Stimulated activated CD4-positive, alpha-beta T cell treated with anti-CD3 and anti-CD28 coated beads, Interleukin-15, amount 100 ng/mL, for 48 hours (primary cell): ENCODE results near the gene METRNL.

Experiments used
- DNase-seq, 2 donors: peaks; one replicate each; pipeline ENCODE4 v3.0.0-alpha.2; 2020; ENCODE audit warnings: low read depth in 2 of 2

Gene METRNL

GRCh38 chr17:83067071-83067717, 12.2 kb upstream of the METRNL start:
- DNase-seq: no peak

DNA sequence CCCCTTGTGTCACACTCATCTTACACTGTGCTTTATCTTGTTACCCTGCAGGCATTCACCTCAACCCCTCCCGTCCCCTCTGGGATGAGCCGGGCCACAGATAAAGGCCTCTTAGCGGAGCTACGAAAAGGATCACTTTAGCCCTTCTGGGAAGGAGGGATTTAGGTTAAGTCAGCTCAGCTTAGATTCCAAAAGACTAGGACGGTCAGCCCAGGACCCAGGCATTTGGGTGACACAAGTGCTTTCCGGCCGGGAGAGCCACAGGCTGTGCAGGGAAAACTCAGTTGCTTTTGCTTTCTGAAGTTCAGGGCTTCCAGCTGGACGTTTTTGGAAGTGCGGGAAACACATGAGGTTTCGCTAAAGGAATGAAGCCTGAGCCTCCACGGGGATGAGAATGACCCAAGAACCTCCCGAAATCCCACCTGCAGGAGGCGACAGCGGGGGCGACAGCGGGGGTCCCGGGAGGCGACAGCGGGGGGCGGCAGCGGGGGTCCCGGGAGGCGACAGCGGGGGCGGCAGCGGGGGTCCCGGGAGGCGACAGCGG, 11.6 kb upstream of the METRNL start:
- DNase-seq: no peak

DNA sequence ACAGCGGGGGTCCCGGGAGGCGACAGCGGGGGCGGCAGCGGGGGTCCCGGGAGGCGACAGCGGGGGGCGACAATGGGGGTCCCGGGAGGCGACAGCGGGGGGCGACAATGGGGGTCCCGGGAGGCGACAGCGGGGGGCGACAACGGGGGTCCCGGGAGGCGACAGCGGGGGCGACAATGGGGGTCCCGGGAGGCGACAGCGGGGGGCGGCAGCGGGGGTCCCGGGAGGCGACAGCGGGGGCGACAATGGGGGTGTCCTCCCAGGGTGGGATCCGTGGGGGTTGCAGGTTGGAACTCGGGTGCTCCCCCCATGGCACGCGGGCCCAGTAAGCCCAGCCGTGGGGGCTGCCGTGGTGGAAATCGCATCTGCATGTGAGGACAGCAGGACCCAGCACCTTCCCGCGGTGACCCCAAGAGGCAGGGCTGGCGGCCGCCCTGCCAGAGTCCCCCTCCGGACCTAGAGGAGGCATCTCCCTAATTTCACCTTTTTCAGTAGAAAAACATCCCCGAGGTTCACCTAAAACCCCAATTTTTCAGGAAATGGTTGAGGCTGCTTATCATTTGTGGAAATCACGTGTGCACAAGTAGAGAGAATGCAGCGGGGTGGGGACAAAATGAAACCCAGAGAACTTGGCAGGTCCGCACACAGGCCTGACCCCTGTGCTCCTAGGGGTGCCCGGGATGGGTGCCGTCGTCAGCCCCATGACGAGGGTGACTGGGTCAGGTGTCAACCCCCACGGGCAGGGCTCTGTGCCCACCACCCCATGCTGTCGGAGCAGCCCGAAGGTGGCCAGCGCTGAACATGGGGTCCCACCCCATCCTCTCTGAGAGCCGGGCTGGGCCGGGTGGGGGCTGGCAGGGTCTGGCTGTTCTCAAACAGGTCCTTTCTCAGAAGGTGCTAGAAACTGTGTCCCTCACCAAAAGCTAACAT, 10.5 kb upstream of the METRNL start:
- DNase-seq: no peak

DNA sequence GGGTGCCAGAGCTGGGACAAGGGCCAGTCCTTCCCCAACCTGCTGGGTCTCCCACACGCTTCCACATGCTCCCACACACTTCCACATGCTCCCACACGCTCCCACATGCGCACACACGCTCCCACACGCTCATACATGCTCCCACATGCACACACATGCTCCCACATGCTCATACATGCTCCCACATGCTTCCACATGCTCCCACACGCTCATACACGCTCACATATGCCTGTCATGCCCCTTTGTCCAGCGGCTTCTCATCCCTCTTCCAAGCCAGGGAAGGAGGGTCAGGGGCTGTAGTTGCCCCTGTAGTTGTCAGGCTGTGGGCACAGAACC, 9.9 kb upstream of the METRNL start:
- DNase-seq: no peak

DNA sequence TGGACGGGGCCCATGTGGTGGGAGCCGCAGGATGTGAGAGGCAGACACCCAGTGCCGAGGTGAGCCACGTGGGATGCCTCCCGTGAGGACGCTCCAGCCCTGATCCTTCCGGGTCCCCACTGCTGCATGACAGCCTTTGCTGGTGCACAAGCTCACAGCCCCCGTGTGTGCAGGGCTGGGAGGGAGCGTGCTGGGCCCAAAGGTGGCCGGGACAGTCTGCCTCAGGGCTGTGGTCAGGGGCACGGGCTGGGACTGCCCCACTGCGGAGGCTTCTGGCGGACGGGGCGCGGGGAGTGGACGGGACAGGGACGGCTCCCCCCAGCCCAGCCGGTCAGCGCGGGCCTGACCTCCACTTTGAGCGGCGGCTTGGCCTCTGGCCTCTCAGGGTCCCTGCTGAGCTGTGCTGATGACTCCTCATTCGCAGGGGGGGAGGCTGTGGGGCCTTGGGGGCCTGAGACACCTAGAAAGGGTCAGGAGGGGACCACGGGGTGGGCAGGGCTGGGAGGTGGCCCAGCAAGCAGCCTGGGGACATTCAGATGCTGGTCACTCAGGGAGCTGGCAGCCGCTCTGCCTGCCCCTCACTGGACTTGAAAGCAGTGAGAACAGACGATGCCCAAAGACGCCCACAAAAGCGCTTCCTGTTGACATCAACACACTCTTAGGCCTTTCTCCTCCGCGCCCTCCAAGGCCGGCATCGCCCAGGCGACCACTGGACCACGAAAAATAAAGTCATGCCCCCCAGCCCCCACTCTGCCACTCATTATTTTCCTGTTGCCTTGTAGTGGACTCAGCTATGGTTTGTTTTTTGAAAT, 9.3 kb upstream of the METRNL start:
- DNase-seq: no peak

GRCh38 chr17:83070800-83071341, 8.5 kb upstream of the METRNL start:
- DNase-seq: no peak

DNA sequence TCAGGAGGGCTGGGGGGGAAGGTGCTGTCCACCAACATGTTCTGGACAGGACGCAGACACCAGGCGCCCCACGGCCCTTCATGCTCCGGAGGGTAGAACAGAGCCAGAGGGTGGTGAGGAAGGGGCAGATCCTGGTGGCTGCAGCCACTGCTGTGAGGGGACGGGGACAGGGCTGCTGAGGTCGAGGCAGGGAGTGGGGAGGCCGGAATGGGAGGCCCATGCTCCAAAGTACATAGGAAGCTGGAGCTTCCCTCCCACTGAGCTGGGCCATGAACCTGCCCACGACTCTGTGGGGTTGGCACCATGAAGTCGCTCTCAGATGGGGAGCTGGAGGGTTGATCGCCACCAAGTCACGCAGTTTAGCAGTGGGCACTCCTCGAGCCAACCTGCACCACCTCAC, 8.0 kb upstream of the METRNL start:
- no peak for DNase-seq

- no peak for DNase-seq
Observed at GRCh38 chr17:83071966-83072562, 7.3 kb upstream of the METRNL start.

DNA sequence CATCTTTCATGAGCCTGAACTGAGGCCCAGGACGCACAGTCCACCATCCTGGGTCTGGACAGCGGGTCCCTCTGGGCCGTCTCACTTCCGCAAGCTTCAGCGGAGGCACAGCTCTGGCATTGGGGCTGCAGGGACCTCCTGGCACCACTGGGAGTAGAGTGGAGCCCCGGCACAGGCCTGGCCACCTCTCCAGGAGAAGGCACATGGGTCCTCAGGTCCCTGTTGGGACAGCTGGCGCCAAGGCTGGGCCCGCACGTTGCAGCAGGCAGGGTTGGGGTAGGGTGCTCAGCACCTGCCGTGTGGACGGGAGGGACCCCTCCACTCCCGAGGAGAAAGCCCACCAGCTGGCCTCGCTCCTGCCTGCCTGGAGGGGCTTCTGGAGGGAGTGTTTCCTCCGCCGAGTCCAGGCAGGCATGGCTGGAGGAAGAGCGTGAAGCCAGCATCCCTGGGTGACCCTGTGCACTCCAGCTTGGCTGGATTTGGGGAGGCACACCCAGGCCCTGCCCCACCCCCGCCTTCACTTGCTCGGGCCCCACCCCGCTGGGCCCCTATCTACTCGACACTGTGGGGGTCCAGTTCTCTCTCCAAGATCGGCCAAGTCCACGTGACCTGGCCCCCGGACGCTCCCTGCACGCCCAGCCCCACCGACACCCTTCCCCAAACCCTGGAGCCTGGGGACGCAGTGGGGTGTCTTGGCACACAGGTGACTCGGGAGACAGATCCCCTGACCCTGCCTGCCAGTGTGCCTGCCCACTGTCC, 6.6 kb upstream of the METRNL start:
- DNase-seq: no peak

GRCh38 chr17:83073389-83074063, 5.9 kb upstream of the METRNL start:
- DNase-seq: no peak

- DNase-seq: no peak
Observed at GRCh38 chr17:83074486-83075223, 4.8 kb upstream of the METRNL start.

- no peak for DNase-seq
Observed at GRCh38 chr17:83075270-83075880, 4.0 kb upstream of the METRNL start.

DNA sequence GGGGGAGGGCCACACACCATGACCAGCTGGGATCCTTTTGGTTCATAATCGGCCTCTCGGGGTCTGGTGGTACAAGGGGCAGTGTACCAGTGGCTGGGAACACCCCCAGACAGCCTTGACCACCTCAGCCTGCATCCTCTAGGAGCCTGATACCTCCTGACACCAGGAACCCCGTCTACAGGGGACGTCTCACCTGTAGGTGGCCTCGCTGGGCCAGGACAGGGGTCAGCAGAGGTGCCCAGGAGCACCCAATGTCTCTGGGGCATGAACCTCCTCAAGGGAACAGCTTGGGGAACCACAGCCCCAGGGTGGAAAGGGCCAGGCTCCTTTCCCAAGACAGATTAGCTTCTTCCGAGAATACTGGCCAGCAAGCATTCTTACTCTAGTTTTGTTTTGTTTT, 2.5 kb upstream of the METRNL start:
- DNase-seq: no peak

DNA sequence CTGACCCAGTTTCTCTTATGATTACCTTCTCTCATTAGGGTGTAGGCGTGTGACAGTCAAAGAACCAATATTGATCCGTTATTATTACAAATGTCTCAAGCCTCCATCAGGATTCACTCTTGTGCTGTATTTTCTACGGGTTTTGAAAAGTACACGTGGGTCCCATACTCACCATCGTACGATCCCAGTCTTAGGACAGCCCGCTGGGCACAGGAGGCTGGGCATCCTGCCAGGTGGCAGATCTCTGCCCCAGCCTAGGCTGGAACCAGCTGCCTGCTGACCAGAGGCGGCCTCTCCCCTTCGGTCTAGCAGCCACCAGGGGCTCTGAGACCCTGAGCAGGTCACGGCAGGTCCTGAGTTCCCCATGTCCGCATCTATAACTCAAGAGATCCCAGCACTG, 2.0 kb upstream of the METRNL start:
- no peak for DNase-seq

GRCh38 chr17:83077939-83078338, 1.5 kb upstream of the METRNL start:
- no peak for DNase-seq

DNA sequence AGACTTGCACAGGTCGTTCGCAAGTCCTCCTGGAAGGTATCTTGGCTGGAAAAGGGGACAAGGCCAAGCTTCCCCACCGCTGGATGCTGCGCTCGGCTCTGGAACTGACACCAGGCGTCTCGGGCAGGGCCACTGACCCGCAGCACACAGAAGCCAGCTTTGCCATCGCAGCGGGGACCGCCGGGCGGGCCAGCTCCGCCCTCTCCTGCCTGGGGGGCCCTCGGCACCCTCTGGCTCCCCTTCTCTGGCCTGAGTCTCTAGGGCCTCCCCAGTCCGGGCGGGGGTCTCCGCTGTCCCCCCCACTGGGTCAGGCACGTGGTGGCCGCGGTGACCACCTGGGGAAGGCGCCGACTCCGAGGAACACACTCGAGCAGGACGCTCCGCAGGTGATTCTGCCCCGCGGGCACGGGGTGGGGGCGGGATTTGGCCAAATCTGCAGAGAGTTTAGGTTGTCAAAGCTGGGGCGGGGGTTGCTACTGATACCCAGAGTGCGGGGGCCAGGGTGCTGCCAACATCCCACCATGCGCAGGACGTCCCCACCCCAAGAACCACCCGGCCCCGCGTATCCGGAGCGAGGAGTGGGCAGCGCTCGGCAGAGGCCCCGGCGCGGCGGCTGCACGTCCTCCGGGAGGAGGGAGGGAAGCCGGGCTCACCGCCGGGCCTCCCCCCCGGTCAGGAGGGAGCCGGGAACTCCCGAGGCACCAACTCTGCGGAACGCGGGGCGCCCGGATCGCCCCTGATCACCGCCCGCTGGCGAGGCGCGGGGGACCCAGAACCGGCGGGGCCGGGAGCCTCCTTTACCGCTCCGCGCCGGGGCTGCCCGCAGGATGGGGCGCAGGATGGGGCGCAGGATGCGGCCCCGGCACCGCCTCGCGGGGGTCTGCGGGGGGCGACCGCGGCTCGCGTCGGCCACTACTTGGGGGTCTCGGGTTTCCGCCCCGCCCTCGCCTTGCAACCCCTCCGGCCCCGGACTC, 744 bp upstream of the METRNL start:
- no peak for DNase-seq

DNA sequence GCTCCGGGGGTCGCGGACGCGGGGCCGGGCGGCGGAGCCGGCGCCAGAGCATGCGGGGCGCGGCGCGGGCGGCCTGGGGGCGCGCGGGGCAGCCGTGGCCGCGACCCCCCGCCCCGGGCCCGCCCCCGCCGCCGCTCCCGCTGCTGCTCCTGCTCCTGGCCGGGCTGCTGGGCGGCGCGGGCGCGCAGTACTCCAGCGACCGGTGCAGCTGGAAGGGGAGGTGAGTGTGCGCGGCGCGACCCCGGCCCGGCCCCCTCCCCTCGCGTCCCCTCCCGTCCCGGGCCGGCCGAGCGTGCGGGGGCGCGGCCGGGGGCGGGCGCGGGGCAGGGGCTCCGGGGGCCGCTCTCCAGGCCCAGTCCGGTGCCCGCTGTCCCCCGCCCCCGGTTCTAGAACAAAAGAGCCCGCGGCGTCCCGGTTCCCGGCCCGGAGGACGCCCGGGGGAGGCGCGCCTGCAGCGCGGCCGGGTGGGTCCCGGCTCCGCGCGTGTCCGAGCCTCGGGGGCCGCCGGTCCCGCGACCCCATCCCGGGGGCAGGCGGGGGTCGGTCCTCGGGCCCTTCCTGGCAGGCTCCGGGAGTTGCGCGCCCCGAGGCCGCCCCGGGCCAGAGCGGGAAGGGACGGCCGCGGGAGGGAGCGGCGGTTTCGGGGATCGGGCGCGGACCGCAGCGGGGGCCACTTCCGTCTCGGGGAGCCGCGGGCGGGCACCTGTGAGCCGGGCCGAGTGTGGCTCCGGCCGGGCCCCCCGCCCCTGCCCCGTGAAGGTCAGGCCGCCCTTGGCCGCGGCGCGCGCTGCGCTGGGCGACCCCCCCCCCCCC, 563 bp downstream of the METRNL start:
- no peak for DNase-seq
